GM18868 (cell line): ENCODE data around the gene DPH6.
"Not testable (repeated sequence)": the region's sequence is repeated elsewhere in the genome, so short reads cannot be mapped to it uniquely, and the experiment has no call there.

Experiments used
- ATAC-seq: cut with Tn5 transposase; IDR thresholded peaks from one replicate; pipeline ENCODE4 v1.9.1; 2021; ENCODE audit warnings: mild to moderate bottlenecking, moderate library complexity; ENCODE audit not compliant: unreplicated experiment

The DPH6 gene, protein sequence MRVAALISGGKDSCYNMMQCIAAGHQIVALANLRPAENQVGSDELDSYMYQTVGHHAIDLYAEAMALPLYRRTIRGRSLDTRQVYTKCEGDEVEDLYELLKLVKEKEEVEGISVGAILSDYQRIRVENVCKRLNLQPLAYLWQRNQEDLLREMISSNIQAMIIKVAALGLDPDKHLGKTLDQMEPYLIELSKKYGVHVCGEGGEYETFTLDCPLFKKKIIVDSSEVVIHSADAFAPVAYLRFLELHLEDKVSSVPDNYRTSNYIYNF

GRCh38 chr15:35545824-35546510, at the start of gene DPH6:
DPH6 (minus strand) TSS chr15:35546165; CDS start chr15:35546141, 24 bp downstream.
- ATAC-seq, result peak; percentile 85

- no peak for ATAC-seq
Measured at GRCh38 chr15:35595656-35596055, 49.7 kb upstream of the DPH6 start.

- not testable (repeated sequence) for ATAC-seq
Measured at GRCh38 chr15:35591987-35592386, 46.0 kb upstream of the DPH6 start.

DNA sequence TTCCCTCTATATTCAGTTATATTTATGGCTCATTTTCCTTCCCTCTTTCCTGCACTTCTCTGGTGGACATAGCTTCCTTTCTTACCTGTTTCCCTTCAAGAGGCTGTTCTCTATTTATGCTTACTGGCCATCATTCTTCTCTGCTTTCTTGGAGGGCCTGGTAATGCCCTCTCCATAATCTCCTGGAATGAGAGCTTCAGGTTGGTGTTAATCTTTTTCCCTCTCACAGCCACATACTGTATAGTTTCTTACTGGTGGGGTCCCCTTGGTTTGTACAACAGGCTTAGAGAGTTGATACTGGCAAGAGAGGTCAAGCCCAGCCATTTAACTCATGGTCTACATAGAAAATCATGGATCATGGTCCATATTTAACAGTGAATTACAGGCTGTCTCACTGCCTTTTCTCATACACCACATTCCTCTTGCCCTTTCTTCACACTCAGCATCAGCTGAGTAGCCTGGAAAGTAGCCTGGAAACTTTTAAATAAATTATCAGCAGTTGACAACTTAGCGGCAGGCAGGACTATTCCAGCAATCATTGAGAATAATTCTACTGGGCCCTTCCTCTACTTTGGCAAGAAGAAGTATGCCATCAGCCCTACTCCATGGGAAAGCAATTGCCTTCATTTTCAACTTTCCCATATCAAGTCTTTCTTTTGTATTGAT, 38.0 kb upstream of the DPH6 start:
- ATAC-seq, result no peak

GRCh38 chr15:35580606-35581005, 34.6 kb upstream of the DPH6 start:
- ATAC-seq, result no peak

DNA sequence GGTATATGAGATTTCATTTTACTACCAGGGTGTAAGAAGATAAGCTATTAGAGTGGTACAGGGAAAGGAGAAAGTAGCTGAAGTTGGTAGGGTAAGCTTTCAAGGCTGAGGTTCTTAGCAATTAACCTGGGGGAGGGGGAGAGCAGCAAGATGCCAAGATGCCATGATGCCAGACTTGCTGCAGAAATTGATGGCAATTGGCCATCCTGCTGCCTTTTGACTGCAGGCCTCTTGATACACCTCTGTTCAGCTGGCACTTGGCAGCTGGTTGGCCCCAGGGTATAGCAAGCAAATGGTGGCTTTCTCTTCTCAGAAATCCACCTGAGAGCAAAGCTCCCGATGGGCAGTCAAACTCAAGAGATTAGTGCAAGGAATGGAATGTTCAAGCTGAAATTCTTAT, 21.4 kb upstream of the DPH6 start:
- no peak for ATAC-seq

GRCh38 chr15:35566991-35567390, 21.0 kb upstream of the DPH6 start:
- ATAC-seq, result no peak

GRCh38 chr15:35565901-35566300, 19.9 kb upstream of the DPH6 start:
- no peak for ATAC-seq

GRCh38 chr15:35562641-35563040, 16.7 kb upstream of the DPH6 start:
- ATAC-seq, result no peak

GRCh38 chr15:35561308-35561707, 15.3 kb upstream of the DPH6 start:
- ATAC-seq, result no peak

GRCh38 chr15:35560870-35561269, 14.9 kb upstream of the DPH6 start:
- ATAC-seq, result no peak

DNA sequence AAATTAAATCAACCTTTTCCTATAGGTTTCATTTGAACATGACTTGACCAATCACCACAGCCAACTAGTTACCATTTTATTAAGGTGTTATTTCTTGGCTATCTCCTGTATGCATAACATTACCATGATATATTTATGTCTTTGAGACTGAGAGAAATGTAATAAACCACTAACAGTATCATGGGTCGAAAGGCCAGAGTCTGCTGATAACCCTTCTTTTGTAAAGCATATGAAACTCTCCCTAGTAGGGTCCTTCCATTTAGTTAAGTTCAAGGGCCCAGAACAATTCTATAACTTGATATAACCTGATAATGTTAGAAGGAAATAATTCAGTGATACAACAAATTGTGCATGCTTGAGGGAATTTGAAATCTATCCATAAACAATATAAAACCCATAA, 14.3 kb upstream of the DPH6 start:
- no peak for ATAC-seq

DNA sequence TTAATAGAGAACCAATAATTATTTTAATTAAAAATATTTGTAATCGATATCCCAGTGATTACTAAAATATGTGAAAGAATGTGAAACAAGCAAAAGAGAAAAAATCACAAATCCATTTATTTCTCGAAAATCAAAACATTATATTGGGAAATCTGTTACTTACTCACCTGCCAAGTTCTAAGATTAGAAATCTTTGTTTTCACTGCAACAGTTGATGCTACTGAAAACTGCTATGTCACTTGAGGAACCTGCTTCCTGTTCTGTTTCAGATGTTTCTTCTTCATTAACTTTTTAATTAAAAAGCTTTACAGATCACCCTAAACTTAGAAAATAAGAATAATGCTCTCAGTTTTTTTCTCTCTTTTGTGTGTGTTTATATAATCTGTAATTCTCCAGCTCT, 13.7 kb upstream of the DPH6 start:
- no peak for ATAC-seq

GRCh38 chr15:35557544-35557943, 11.6 kb upstream of the DPH6 start:
- ATAC-seq, result no peak

- no peak for ATAC-seq
Measured at GRCh38 chr15:35557012-35557411, 11.0 kb upstream of the DPH6 start.

DNA sequence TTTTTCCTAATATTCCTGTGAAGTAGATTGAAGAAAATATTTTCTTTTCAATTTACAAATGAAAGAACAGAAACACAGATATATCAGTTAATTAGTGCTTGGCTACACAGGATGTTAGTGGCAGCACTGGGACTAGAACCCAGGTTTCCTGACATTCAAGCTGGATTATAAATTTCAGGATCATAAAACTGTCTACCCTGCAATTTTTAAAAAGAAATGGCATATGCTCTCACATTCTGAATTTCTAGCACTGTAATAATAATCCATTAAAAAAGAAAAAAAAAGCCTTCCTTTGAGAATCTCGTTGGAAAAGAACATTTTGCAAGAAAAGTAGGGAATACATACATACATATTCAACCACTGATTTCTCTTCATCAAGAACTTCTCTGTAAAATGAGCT, 9.3 kb upstream of the DPH6 start:
- ATAC-seq, result no peak

DNA sequence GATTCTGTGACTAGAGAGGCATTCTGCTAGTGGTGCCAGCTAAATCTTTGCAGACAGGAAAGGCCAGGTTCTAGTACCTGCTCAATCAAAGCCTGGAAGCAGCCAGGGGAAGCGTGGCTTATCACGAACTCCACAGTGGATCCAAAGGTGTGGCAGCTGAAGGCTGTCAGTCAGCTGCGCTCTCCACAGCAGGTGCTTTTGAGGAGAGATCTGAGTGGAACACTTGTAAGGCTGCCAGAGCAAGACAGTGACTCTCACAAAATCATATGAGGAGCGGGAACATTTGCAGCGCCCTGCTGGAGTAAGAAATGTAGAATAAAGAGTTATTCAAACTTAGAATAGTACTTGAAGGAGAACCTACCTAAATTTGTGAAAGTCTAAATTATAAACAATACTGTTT, 5.0 kb upstream of the DPH6 start:
- ATAC-seq, result no peak

- ATAC-seq, result no peak
Measured at GRCh38 chr15:35549567-35549966, 3.6 kb upstream of the DPH6 start.

DNA sequence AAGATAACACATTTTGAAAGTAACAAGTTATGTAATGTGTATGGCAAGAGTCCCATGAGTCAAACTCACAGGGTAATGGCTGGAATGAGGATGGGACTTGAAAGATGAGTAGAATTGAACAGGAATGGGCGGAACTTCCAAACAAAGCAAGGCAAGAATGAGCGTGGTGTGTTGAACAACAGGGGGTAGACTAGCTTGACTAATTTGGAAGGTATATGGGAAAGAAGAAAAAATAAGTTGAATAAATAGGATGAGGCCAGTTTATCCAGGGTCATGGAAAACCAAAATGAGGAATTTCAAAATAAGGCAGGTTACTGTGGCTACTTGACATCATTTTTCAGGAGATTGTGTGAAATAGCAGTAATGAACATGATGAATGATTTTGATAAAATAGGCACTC, 2.5 kb upstream of the DPH6 start:
- no peak for ATAC-seq

GRCh38 chr15:35547775-35548364, 1.9 kb upstream of the DPH6 start:
- ATAC-seq, result no peak

DNA sequence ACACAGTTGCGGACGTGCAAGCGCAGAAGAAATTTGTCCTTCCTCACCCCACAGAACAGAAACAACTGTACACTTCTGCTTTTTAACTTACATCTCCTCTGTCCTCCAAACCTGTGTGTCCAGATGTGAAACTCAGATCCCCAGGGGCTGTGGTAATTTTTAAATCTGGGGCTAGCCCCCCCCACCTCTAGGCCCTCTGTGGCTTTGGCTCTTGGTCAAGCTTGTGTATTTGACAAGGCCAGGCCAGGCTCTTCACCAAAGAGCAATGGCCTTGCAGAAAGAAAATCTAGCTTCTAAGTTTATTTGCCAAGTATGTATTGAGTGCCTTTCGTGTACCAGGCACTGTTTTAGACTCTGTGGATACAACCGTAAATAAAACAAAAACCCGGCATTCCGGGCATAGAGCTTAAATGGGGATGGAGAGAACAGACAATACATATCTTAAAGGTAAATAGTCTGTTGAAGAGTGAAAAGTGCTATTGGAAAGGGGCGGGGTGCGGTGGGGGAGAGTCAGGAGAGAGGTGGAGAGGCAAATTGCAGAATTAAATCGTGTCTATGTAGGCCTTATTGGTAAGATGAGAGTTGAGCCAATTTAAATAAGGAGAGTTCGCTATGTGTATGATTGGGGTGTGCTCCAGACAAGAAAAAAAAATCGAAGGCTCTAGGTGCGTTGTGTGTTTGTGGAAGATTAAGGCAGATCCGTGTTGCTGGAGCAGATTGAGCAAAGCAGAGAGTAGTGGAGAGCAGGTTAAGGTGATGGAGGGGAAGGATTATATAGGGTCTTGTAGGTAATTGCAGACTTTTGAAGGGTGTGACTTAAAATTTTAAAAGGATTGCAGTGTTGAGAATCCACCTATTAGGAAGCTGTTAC, 781 bp upstream of the DPH6 start:
- ATAC-seq, result no peak
